ENCODE results near the gene ZDHHC19.

DNA sequence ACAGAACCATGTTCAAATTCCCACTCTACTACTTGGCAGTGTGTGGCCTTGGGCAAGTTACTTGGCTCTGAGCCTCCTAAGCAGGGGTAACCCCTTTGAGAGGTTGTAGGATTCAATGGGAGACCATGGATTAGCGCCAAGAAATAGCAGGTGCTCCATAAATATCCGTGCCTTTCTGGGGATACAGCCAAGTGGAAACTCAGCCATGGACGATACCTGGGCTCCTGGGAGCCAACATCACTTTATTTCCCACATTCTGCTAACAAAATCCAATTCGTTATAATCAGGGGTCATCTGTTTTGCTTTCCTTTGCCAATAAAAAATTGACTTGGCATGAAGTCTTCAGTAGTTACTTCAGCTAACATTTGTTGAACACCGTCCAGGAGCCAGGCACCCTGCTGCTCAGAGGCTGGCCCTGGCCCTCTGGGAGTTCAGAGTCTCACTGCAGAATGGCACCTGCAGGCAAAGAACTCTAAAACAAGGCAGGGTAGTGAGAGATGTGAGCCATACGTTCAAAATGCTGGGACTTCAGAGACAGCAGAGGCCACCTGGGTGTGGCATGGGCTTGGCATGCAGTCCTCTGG is 42.3 kb downstream of the ZDHHC19 start:
- TF ChIP-seq EZH2 (IDR thresholded peaks at IDR 0.05; ENCODE audit: borderline replicate concordance) (no peak), EZH2phosphoT487 (IDR thresholded peaks at IDR 0.05; ENCODE audit: low read depth, severe bottlenecking, unreplicated experiment) (no peak)
- TF ChIP-seq, protein P1, sequence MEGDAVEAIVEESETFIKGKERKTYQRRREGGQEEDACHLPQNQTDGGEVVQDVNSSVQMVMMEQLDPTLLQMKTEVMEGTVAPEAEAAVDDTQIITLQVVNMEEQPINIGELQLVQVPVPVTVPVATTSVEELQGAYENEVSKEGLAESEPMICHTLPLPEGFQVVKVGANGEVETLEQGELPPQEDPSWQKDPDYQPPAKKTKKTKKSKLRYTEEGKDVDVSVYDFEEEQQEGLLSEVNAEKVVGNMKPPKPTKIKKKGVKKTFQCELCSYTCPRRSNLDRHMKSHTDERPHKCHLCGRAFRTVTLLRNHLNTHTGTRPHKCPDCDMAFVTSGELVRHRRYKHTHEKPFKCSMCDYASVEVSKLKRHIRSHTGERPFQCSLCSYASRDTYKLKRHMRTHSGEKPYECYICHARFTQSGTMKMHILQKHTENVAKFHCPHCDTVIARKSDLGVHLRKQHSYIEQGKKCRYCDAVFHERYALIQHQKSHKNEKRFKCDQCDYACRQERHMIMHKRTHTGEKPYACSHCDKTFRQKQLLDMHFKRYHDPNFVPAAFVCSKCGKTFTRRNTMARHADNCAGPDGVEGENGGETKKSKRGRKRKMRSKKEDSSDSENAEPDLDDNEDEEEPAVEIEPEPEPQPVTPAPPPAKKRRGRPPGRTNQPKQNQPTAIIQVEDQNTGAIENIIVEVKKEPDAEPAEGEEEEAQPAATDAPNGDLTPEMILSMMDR (IDR thresholded peaks at IDR 0.05; ENCODE audit: poor library complexity), result no peak
